K562 (cell line): ENCODE data around the gene PPWD1. TPM values are rescaled to one million over a fixed set of nuclear protein-coding genes. Genes with fewer than 3 reads are reported as not detected.

Source experiments
- E2F5 ChIP-seq: sonication (generic); formaldehyde crosslinking; IDR thresholded peaks from 2 replicates; pipeline ENCODE4 v1.8.0; 2022; ENCODE audit warnings: mild to moderate bottlenecking, missing genetic modification reagents
- FOXK2 ChIP-seq, 2 experiments: fragments of 450-650 bp; IDR thresholded peaks in 1 of 2; conservative IDR thresholded peaks in 1 of 2; 2 replicates each; pipeline ENCODE4 v1.6.1; 2016; ENCODE audit warnings: low read depth in 2 of 2, mild to moderate bottlenecking in 1 of 2
- FOXP1 ChIP-seq: sonication (generic); formaldehyde crosslinking; IDR thresholded peaks from 2 replicates; pipeline ENCODE4 v1.8.0; 2022; ENCODE audit warnings: mild to moderate bottlenecking, missing genetic modification reagents
- HIVEP1 ChIP-seq: fragments of 250-450 bp; sonication (Bioruptor Pico); IDR thresholded peaks from 2 replicates; pipeline ENCODE4 v1.4.0; 2020; ENCODE audit warnings: mild to moderate bottlenecking
- HLTF ChIP-seq: fragments of 450-650 bp; IDR thresholded peaks from 2 replicates; pipeline ENCODE4 v1.6.1; 2016
- JUNB ChIP-seq: fragments of 450-650 bp; formaldehyde crosslinking; conservative IDR thresholded peaks from 2 replicates; pipeline ENCODE4 v1.4.0; 2020; ENCODE audit warnings: mild to moderate bottlenecking
- L3MBTL2 ChIP-seq: fragments of 450-650 bp; IDR thresholded peaks from 2 replicates; pipeline ENCODE4 v1.6.1; 2016; ENCODE audit warnings: mild to moderate bottlenecking, moderate library complexity
- MAZ ChIP-seq, 2 experiments: fragments of 450-650 bp in 1 of 2; sonication (generic) in 1 of 2; formaldehyde crosslinking; IDR thresholded peaks in 1 of 2; conservative IDR thresholded peaks in 1 of 2; 2 replicates each; pipeline versions ENCODE4 v1.4.0 to v1.5.0; 2020; ENCODE audit warnings: mild to moderate bottlenecking in 1 of 2, missing genetic modification reagents in 1 of 2
- NFRKB ChIP-seq: fragments of 450-650 bp; IDR thresholded peaks from 2 replicates; pipeline ENCODE4 v1.6.1; 2016; ENCODE audit warnings: low read depth
- PML ChIP-seq: IDR thresholded peaks from 2 replicates; pipeline ENCODE4 v1.6.1; 2012; ENCODE audit warnings: low read length, inconsistent platforms
- POLR2AphosphoS5 ChIP-seq: IDR thresholded peaks from 2 replicates; pipeline ENCODE4 v1.6.1; 2011; ENCODE audit warnings: mild to moderate bottlenecking, low read depth, low read length, moderate library complexity; ENCODE audit not compliant: control insufficient read depth, insufficient read depth
- RBM22 ChIP-seq: fragments of 200-400 bp; formaldehyde crosslinking; IDR thresholded peaks from 2 replicates; pipeline ENCODE4 v1.6.1; 2018; ENCODE audit warnings: low read length, low read depth; ENCODE audit not compliant: poor library complexity, severe bottlenecking
- RNF2 ChIP-seq: sonication (generic); IDR thresholded peaks from 2 replicates; pipeline ENCODE4 v1.6.1; 2016
- SPI1 ChIP-seq: IDR thresholded peaks from 2 replicates; pipeline ENCODE4 v1.6.1; 2011; ENCODE audit warnings: low read depth, low read length, control low read depth, borderline replicate concordance
- SUPT5H ChIP-seq: fragments of 450-650 bp; IDR thresholded peaks from 2 replicates; pipeline ENCODE4 v1.6.1; 2016
- TAF7 ChIP-seq: fragments of 450-650 bp; IDR thresholded peaks from 2 replicates; pipeline ENCODE4 v1.6.1; 2016; ENCODE audit warnings: missing genetic modification characterization, missing compliant biosample characterization
- ZBTB7A ChIP-seq: IDR thresholded peaks from 2 replicates; pipeline ENCODE4 v1.6.1; 2011; ENCODE audit warnings: low read depth, mild to moderate bottlenecking, low read length, moderate library complexity, borderline replicate concordance; ENCODE audit not compliant: control insufficient read depth
- polyA plus RNA-seq, 8 experiments: library from polyadenylated mRNA; depleted of rRNA in 4 of 8; stranded (reverse) in 5 of 8; unstranded in 3 of 8; fragments of >200 nt; fragmentation: Nextera tagmentation in 2 of 8; fragmentation: Illumina TruSeq in 1 of 8; extraction: Ambion mirVana in 2 of 8; extraction: Trizol in 1 of 8; gene quantifications; 2 replicates each; pipeline versions ENCODE4 v1.2.1 to v1.2.3, GENCODE V29; 2011 to 2014; ENCODE audit warnings: inconsistent platforms in 1 of 8, missing spikeins in 1 of 8
- total RNA-seq, 7 experiments: library from RNA; depleted of rRNA in 6 of 7; stranded (reverse); fragments of >200 nt in 6 of 7; fragmentation: Illumina TruSeq in 2 of 7; extraction: Trizol in 2 of 7; gene quantifications; 2 replicates each; pipeline versions ENCODE4 v1.2.1 to v1.2.3, GENCODE V29; 2011 to 2021; ENCODE audit warnings: low replicate concordance in 1 of 7
- TF ChIP-seq, protein P1 (sequence below): fragments of 250-450 bp; sonication (Bioruptor Pico); IDR thresholded peaks from 2 replicates; pipeline ENCODE4 v1.8.0; 2021; ENCODE audit warnings: moderate library complexity, mild to moderate bottlenecking, inconsistent platforms
- TF ChIP-seq, protein P2 (sequence below): fragments of 450-650 bp; formaldehyde crosslinking; IDR thresholded peaks from 2 replicates; pipeline ENCODE4 v1.4.0; 2022; ENCODE audit warnings: mild to moderate bottlenecking, moderate library complexity
- TF ChIP-seq, protein P3 (sequence below): fragments of 450-650 bp; formaldehyde crosslinking; IDR thresholded peaks from 2 replicates; pipeline ENCODE4 v1.4.0; 2022; ENCODE audit warnings: missing genetic modification characterization
- TF ChIP-seq, protein P4 (sequence below): sonication (generic); formaldehyde crosslinking; IDR thresholded peaks from 2 replicates; pipeline ENCODE4 v1.8.0; 2022; ENCODE audit warnings: missing genetic modification reagents, mild to moderate bottlenecking, moderate library complexity, borderline replicate concordance
- TF ChIP-seq, protein P5 (sequence below), 2 experiments: IDR thresholded peaks; 2 replicates each; pipeline ENCODE4 v1.6.1; 2012; ENCODE audit warnings: improper control_type of control experiment in 2 of 2, low read depth in 2 of 2, low read length in 2 of 2, borderline replicate concordance in 1 of 2

Gene PPWD1
- total and polyA plus RNA-seq, 9 of the 15 experiments (the other 6 are each of a cell fraction or from before 2014, with no cell fraction given) = 24.1 to 89.2 (median 51.4) TPM

DNA sequence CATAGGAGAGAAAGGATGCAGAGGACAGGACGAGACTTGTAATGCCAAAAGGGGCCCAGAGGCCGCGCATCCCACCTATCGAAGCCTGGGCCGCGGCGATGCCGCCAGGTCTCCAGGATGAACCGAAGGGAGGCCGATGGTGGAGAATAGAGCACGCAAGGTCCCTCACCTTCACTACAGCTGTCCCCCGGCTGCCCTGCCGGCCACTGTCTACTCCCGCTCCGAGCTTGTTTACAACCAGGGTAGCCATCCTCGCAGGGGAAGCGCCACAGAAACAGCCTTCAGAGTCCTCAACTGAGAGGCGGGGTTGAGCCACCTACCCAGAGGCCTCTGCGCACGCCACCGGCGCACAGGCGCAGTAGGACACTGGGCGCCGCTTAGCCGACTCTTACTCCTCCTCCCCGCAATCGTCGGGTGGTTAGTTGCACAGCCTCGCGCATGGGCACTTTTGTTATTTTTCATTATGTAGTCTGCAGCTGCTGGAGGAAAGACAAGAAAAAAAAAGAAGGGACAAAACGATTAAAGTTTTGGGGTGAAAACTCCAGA lies 61.0 kb downstream of the PPWD1 start, which contains the start of gene TRIM23 (continued):
- 0 out of 2 replicates have a peak, but pooled peaks have one; percentile 16 for TF ChIP-seq RNF2
- TF ChIP-seq E2F5 (CRISPR knock-in tag) = no peak
- TF ChIP-seq FOXK2 (conservative IDR thresholded peaks at IDR 0.05 in 1 of 2, IDR thresholded peaks at IDR 0.05 in 1 of 2; ENCODE audit: low read depth in 2 of 2) = peak; percentile 97 to 99
- no peak for TF ChIP-seq JUNB (CRISPR knock-in tag)
- TF ChIP-seq FOXP1 (CRISPR knock-in tag) = peak; percentile 68; the same call in 1 of the 2 replicates
- TF ChIP-seq RBM22 = no peak
- 0 out of 2 replicates have a peak, but pooled peaks have one; percentile 22 for TF ChIP-seq HIVEP1
- no peak; the same call in 1 of the 2 replicates for TF ChIP-seq NFRKB
- TF ChIP-seq L3MBTL2 = peak; percentile 77
- TF ChIP-seq SPI1 = 0 out of 2 replicates have a peak, but pooled peaks have one; percentile 30
- TF ChIP-seq TAF7 = no peak
- TF ChIP-seq ZBTB7A = peak; percentile 27; the same call in 1 of the 2 replicates
- TF ChIP-seq MAZ (CRISPR knock-in tag; conservative IDR thresholded peaks at IDR 0.05 in 1 of 2, IDR thresholded peaks at IDR 0.05 in 1 of 2) = peak in 1 of 2 experiments; percentile 66; a peak in 3 of 4 replicates
- TF ChIP-seq, protein P1, sequence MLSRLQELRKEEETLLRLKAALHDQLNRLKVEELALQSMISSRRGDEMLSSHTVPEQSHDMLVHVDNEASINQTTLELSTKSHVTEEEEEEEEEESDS (CRISPR knock-in tag) = no peak
- TF ChIP-seq POLR2AphosphoS5 = peak; percentile 62; the same call in 1 of the 2 replicates
- TF ChIP-seq, protein P2, sequence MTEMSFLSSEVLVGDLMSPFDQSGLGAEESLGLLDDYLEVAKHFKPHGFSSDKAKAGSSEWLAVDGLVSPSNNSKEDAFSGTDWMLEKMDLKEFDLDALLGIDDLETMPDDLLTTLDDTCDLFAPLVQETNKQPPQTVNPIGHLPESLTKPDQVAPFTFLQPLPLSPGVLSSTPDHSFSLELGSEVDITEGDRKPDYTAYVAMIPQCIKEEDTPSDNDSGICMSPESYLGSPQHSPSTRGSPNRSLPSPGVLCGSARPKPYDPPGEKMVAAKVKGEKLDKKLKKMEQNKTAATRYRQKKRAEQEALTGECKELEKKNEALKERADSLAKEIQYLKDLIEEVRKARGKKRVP (CRISPR knock-in tag) = no peak
- TF ChIP-seq, protein P3, sequence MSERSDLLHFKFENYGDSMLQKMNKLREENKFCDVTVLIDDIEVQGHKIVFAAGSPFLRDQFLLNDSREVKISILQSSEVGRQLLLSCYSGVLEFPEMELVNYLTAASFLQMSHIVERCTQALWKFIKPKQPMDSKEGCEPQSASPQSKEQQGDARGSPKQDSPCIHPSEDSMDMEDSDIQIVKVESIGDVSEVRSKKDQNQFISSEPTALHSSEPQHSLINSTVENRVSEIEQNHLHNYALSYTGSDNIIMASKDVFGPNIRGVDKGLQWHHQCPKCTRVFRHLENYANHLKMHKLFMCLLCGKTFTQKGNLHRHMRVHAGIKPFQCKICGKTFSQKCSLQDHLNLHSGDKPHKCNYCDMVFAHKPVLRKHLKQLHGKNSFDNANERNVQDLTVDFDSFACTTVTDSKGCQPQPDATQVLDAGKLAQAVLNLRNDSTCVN = no peak
- TF ChIP-seq, protein P4, sequence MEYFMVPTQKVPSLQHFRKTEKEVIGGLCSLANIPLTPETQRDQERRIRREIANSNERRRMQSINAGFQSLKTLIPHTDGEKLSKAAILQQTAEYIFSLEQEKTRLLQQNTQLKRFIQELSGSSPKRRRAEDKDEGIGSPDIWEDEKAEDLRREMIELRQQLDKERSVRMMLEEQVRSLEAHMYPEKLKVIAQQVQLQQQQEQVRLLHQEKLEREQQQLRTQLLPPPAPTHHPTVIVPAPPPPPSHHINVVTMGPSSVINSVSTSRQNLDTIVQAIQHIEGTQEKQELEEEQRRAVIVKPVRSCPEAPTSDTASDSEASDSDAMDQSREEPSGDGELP (CRISPR knock-in tag) = peak; percentile 65; the same call in 1 of the 2 replicates
- TF ChIP-seq, protein P5, sequence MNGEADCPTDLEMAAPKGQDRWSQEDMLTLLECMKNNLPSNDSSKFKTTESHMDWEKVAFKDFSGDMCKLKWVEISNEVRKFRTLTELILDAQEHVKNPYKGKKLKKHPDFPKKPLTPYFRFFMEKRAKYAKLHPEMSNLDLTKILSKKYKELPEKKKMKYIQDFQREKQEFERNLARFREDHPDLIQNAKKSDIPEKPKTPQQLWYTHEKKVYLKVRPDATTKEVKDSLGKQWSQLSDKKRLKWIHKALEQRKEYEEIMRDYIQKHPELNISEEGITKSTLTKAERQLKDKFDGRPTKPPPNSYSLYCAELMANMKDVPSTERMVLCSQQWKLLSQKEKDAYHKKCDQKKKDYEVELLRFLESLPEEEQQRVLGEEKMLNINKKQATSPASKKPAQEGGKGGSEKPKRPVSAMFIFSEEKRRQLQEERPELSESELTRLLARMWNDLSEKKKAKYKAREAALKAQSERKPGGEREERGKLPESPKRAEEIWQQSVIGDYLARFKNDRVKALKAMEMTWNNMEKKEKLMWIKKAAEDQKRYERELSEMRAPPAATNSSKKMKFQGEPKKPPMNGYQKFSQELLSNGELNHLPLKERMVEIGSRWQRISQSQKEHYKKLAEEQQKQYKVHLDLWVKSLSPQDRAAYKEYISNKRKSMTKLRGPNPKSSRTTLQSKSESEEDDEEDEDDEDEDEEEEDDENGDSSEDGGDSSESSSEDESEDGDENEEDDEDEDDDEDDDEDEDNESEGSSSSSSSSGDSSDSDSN (IDR thresholded peaks at IDR 0.05; ENCODE audit: borderline replicate concordance in 1 of 2, low read depth in 2 of 2, low read length in 2 of 2) = 0 out of 4 replicates have a peak, but pooled peaks of 1 of the 2 experiments have one; percentile 37
- TF ChIP-seq HLTF = no peak
- peak; percentile 73; the same call in 1 of the 2 replicates for TF ChIP-seq SUPT5H
- TF ChIP-seq PML = 0 out of 2 replicates have a peak, but pooled peaks have one; percentile 49
